Measurements from ENCODE around the gene DENND1A.
"Not testable (repeated sequence)": the region's sequence is repeated elsewhere in the genome, so short reads cannot be mapped to it uniquely, and the experiment has no call there.

GRCh38 chr9:123728571-123728970 lies 201.4 kb downstream of the DENND1A start:
- TF ChIP-seq EZH2 (IDR thresholded peaks at IDR 0.05; ENCODE audit: low read length, unreplicated experiment); CTCF (conservative IDR thresholded peaks at IDR 0.05; ENCODE audit: low read depth, low read length); EZH2phosphoT487 (IDR thresholded peaks at IDR 0.05; ENCODE audit: borderline replicate concordance, low read length): not testable (repeated sequence)

Measured in PC-3 (cell line).